Thoracic aorta (tissue), 2 donors: ENCODE data around the gene FKBP11. TPM values are rescaled to one million over a fixed set of nuclear protein-coding genes. Genes with fewer than 3 reads are reported as not detected.

ENCODE experiments used
- ATAC-seq: fragments of 150-250 bp; one replicate; pipeline ENCODE4 v1.8.0; 2017; ENCODE audit warnings: low read depth; ENCODE audit not compliant: insufficient number of reproducible peaks, low FRiP score
- DNase-seq: peaks from one replicate; pipeline ENCODE4 v3.0.0-alpha.2; 2020; ENCODE audit warnings: low spot score
- H3K27ac ChIP-seq, 2 donors: fragments of 200-600 bp; sonication (generic); 1 replicate in 1 of 2; 2 replicates in 1 of 2; pipeline ENCODE4 v1.5.1; 2016; ENCODE audit warnings: mild to moderate bottlenecking in 2 of 2, moderate library complexity in 2 of 2
- H3K27me3 ChIP-seq: fragments of 200-600 bp; sonication (generic); replicated peaks from 2 replicates; pipeline ENCODE4 v1.6.0; 2016; ENCODE audit warnings: mild to moderate bottlenecking; ENCODE audit not compliant: insufficient read depth
- H3K36me3 ChIP-seq: fragments of 200-600 bp; sonication (generic); one replicate; pipeline ENCODE4 v1.5.1; 2016
- H3K4me1 ChIP-seq, 2 donors: fragments of 200-600 bp; sonication (generic); 1 replicate in 1 of 2; 2 replicates in 1 of 2; pipeline versions ENCODE4 v1.5.1 to v1.6.0; 2016; ENCODE audit warnings: low read depth in 2 of 2, mild to moderate bottlenecking in 1 of 2; ENCODE audit not compliant: control insufficient read depth in 1 of 2
- H3K4me3 ChIP-seq: fragments of 200-600 bp; sonication (generic); 2 replicates; pipeline ENCODE4 v1.5.1; 2016; ENCODE audit warnings: mild to moderate bottlenecking
- H3K9me3 ChIP-seq: fragments of 200-600 bp; sonication (generic); 2 replicates; pipeline ENCODE4 v1.5.1; 2016
- total RNA-seq, 2 donors: library from RNA; depleted of rRNA; stranded (reverse); fragments of >200 nt; gene quantifications; one replicate each; pipeline versions ENCODE4 v1.1.0 to v1.2.3, GENCODE V29; 2016
- TF ChIP-seq, protein P1 (sequence below): fragments of 200-600 bp; sonication (generic); IDR thresholded peaks from one replicate; pipeline ENCODE4 v1.5.1; 2019; ENCODE audit warnings: antibody characterized with exemption

FKBP11 gene
- total RNA-seq, 2 donors from 2014 or later, result 19.0 to 22.2 TPM

DNA sequence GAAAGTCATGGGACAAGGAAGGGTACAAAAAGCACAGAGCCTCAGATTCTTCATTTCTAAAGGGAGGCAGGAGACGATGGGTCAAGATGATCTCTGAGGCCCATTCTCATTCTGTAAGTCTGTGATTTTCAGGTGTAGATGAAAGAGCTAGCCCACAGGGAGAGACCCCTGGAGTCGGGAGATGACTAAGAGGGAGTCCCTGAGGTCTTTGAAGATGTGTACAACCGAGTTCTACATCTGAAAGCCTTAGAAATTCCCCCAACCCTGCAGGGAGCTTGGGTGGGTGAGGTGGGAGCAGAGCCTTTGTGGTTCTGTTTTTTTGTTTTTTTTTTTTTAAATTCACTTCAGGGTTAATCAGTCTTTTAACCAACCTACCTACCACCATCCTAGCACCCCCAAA, 43.2 kb upstream of the FKBP11 start:
- H3K4me3 ChIP-seq, result no peak overlapping the region
- peaks cover 16 to 27% of the 10 kb centered on the region in 2 donors for H3K4me1 ChIP-seq
- DNase-seq (no peak), ATAC-seq (no peak)
- peaks cover 10% of the 10 kb centered on the region for H3K27me3 ChIP-seq
- H3K9me3 ChIP-seq, result no peaks in the 10 kb centered on the region
- H3K27ac ChIP-seq, result no peak overlapping the region
- TF ChIP-seq, protein P1, sequence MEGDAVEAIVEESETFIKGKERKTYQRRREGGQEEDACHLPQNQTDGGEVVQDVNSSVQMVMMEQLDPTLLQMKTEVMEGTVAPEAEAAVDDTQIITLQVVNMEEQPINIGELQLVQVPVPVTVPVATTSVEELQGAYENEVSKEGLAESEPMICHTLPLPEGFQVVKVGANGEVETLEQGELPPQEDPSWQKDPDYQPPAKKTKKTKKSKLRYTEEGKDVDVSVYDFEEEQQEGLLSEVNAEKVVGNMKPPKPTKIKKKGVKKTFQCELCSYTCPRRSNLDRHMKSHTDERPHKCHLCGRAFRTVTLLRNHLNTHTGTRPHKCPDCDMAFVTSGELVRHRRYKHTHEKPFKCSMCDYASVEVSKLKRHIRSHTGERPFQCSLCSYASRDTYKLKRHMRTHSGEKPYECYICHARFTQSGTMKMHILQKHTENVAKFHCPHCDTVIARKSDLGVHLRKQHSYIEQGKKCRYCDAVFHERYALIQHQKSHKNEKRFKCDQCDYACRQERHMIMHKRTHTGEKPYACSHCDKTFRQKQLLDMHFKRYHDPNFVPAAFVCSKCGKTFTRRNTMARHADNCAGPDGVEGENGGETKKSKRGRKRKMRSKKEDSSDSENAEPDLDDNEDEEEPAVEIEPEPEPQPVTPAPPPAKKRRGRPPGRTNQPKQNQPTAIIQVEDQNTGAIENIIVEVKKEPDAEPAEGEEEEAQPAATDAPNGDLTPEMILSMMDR, result no peak
- no peaks in the 10 kb centered on the region for H3K36me3 ChIP-seq

DNA sequence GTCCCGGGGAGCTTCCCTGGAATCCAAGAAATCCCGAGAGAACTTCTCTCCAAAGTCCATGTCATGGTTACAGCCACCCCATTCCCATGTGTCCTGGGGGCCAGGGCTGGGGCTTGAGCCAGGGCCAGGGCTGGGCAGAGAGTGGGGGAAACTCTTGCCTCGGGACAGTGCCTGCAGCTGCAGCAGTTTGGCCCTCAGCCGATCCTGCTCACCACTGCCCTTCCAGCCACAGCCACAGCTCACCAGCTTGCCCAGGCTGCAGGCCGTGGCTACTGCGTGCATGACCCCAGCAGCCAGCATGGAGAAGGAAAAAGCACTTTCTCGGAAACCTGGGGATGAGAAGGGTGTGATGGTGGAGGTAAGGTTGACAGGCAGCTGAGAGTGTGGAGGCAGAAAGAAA, 42.7 kb upstream of the FKBP11 start:
- no peaks in the 10 kb centered on the region for H3K36me3 ChIP-seq
- H3K9me3 ChIP-seq, result no peaks in the 10 kb centered on the region
- H3K27me3 ChIP-seq, result peaks cover 10% of the 10 kb centered on the region
- H3K4me1 ChIP-seq, result peaks cover 16 to 27% of the 10 kb centered on the region in 2 donors
- no peak for ATAC-seq
- no peak overlapping the region for H3K4me3 ChIP-seq
- TF ChIP-seq, protein P1, result no peak
- DNase-seq, result no peak
- H3K27ac ChIP-seq, result no peak overlapping the region

DNA sequence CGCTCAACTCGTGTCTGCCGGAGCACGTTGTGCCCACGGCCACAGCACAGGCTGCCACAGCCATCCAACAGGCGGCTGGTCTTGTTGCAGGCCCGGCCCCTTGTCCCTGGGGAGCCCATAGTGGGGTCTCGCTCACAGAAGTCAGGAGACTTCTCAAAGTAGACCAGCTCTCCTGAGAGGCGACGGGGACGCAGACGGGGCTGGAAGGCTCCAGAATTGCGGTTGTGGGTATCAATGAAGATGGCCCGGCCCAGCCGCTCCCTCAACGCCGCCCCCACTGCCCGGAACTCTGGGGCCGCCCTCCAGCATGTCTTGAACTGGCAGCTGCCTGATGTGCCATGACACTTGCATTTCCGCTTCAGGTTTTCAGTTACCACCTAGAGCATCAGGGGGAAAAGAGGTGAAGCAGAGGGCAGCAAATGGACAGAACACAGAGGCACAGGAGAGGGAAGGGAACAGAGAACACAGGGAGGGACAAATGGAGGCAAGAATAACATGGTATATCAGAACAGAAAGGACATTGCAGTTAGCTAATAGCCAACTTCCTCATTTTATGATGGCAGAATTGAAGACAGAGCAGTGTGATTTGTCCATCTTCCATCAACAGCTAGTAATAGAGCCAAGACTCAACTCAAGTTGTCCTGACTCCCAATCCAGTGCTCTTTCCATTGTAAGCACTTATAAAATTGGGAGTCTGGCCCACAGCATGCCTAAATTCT, 41.0 kb upstream of the FKBP11 start:
- H3K4me1 ChIP-seq, result peaks cover 12 to 18% of the 10 kb centered on the region in 2 donors
- no peak overlapping the region for H3K27ac ChIP-seq
- H3K27me3 ChIP-seq, result peaks cover 8% of the 10 kb centered on the region
- DNase-seq (no peak), ATAC-seq (no peak)
- TF ChIP-seq, protein P1, result no peak
- no peaks in the 10 kb centered on the region for H3K36me3 ChIP-seq
- H3K4me3 ChIP-seq, result no peak overlapping the region
- H3K9me3 ChIP-seq, result no peaks in the 10 kb centered on the region

DNA sequence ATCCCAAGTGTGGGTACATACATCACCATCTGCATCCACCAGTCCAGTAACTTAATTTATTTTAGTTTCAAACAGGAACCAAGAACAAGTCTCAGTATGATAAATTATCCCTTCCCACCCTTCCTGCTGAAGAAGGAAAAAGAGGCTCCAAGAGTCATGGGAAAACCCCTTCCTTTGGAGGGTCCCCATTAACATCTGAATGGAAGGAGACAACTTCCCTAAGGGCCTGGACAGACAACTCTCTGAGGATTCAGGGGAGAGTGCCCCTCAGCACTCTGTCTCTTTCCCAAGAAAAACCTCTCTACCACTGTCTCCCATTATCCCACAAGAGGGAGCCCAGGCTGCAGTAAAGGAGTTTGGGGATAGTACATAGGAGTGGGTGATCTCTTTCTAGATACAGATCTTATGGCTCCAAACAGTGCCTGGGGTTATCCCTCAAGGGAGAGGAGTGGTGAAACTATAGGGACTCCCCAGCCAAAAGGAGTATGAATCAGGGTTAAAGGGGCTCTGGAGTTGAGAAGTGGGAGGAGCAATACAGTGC, 40.1 kb upstream of the FKBP11 start:
- H3K4me3 ChIP-seq, result no peak overlapping the region
- ATAC-seq (no peak), DNase-seq (no peak)
- no peaks in the 10 kb centered on the region for H3K27me3 ChIP-seq
- H3K27ac ChIP-seq, result no peak overlapping the region
- no peaks in the 10 kb centered on the region for H3K36me3 ChIP-seq
- peaks cover 7 to 10% of the 10 kb centered on the region in 2 donors for H3K4me1 ChIP-seq
- TF ChIP-seq, protein P1, result no peak
- no peaks in the 10 kb centered on the region for H3K9me3 ChIP-seq

DNA sequence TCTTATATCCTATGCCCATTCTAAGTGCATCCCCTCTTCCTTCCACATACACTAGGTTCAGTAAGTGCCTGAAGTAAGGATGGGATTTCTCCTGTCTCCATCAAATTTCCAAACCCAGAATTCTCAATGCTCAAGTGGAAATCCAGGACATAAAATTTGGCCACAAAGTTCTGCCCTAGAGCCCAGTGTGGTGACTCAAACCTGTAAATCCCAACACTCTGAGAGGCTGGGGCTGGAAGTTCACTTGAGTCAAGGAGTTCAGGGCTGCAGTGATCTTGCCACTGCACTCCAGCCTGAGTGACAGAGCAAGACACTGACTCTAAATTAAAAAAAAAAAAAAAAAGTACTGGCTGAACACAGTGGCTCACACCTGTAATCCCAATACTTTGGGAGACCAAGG, 36.5 kb upstream of the FKBP11 start:
- ATAC-seq (no peak), DNase-seq (no peak)
- H3K4me1 ChIP-seq, result peaks cover 0 to 8% of the 10 kb centered on the region in 2 donors
- no peaks in the 10 kb centered on the region for H3K36me3 ChIP-seq
- no peak overlapping the region for H3K4me3 ChIP-seq
- no peaks in the 10 kb centered on the region for H3K9me3 ChIP-seq
- no peaks in the 10 kb centered on the region for H3K27me3 ChIP-seq
- no peak overlapping the region for H3K27ac ChIP-seq
- TF ChIP-seq, protein P1, result no peak
